SKM-1 (cell line): ENCODE measurements around the gene TEX54.
"Not testable (repeated sequence)": the region's sequence is repeated elsewhere in the genome, so short reads cannot be mapped to it uniquely, and the experiment has no call there.

Experiments used
- DNase-seq: peaks from one replicate; lab custom pipeline; 2025; ENCODE audit not compliant: unreplicated experiment; lab: John Stamatoyannopoulos, UW

The TEX54 gene

DNA sequence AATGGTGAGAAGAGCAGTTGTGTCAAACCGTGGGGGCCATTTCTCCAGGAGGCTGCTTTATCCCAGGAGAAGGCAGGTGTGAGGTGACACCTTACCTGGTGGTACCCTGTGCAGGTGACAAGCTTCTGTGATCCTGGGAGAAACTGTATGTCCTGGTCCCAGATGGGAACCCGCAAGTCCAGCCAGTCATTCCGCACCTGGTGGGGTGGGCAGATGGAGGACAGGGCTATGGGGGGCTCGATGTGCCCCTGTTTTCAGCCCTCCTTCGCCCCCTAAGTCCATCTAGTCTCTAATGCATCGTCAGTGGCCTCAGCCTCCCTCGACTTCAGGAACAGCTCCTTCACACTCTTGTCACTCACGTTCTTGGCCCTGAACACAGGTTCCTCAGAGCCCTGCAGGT lies 2.7 kb upstream of the TEX54 start:
- no peak for DNase-seq

DNA sequence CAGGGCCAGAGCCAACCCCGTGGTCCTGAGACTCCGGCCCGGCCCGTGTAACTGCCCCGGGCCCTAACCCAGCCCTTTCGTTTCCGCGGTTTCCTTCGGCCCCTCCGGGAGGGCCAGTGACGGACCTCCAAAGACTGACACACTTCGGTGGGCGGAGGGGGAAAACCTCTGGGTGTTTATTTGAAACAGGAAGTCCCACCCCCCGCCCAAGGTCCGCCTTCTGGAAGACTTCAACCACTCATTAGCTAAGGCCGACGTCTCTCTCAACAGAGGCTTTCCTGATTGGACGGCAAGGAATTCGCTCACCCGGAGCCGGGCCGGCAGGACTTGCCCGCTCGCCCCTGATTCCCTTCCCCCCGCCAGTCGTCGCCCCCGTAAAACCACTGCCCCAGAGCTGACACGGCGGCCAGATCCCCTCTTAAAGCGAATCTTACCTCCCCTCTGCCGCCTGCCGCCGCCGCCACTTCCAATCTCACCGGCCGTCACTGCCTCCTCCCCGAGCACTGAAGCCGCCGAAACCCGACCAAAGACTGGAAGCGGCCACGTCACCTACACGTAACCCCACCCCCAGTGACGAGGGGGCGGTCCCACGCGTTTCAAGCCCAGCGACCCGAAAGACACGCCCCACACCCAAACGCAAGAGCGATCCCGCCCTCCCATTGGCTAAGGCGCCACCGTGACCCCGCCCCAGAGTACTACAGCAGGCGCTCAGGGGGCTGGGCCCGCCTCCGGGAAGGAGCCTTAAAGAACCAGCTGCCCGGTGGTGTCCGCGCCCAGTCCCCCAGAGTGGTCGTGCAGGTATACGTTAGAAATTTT lies 913 bp downstream of the TEX54 start, which contains the start of gene STX5:
TSS of gene STX5 (minus strand) at position 532 of the 816 bp plus-strand sequence. CDS start 808 bp downstream, outside the sequence.
- DNase-seq, result peak; percentile 95

DNA sequence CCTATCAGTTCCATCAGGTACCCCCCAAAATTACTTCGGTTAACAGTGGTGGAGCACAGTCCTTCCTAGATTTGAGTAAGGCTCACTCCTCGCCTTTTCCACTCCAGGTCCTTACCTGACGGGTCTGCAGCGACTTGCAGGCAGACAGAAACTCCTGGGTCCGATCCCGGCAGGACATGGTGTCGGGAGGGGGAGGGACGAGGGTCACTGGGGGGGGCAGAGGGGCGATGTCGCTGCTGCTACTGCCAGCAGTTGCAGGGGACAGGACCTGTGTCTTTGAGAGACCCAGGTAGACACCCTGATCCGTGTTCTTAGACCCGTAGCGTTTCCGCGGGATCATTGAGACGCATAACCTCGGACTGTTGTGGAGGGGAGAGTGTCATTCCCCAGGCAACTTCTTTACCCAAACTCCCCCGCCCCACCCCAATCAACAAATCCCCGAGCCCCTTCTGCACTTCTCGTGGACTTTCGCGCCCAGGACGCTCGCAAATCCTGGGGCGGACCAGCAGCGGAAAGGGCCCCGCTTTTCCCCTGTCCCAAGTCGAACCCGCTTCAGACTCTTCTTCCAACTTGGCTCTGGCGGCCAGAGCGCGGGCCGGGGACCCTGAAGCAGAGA lies 1.6 kb downstream of the TEX54 start:
- DNase-seq, result no peak

DNA sequence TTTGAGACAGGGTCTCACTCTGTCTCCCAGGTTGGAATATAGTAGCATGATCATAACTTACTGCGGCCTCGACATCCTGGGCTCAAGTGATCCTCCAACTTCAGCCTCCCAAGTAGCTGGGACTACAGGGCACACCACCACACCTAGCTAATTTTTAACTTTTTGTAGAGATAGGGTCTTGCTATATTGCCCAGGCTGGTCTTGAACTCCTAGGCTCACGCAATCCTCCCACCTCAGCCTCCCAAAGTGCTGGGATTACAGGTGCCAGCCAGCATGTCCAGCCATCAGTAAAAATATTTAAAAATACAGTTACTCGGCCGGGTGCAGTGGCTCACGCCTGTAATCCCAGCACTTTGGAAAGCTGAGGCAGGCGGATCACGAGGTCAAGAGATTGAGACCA lies 4.5 kb downstream of the TEX54 start:
- not testable (repeated sequence) for DNase-seq

DNA sequence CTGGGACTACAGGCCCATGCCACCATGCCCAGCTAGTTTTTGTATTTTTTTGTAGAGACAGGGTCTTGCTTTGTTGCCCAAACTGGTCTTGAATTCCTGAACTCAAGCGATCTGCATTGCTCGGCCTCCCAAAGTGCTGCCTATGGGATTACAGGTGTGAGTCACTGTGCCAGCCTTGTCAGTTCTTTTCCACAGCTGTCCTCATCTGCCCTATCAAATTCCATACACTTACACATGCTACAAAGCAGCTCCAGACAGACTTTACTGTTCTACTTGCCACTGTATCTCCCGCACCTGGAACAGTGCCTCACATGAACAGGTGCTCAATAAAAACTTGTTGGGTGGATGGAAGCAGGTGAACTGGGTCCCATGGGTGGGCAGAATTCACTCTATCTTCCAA lies 9.0 kb downstream of the TEX54 start:
- no peak for DNase-seq

DNA sequence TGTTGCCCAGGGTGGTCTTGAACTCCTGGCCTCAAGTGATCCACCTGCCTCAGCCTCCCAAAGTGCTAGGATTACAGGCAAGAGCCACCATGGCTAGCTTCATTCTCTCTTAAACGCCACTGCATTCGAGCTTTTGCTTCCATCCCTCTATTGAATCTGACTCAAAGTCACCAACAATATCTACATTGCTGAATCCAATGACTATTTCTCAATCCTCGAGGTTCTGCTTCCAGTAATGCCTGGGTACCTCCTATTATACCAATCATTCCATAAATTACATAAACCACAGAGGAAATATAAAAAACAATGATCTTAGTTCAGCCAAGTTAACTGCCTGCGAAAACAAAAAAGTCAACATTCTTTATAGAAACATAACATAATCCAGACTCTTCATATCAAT lies 15.5 kb downstream of the TEX54 start:
- DNase-seq, result no peak

DNA sequence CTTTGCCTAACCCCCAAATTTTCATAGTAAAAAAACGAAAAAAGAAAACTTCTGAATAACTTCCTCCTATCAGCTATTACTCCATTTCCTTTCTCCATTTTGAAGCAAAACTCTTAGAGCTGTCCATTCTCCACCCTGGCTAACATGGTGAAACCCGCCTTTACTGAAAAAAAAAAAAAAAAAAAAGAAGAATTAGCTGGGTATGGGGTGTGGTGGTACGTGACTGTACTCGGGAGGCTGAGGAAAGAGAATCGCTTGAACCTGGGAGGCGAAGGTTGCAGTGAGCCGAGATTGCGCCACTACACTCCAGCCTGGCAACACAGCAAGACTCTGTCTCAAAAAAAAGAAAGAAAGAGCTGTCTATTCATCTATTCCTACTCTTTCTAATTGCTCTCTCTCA lies 16.1 kb downstream of the TEX54 start:
- peak; percentile 68 for DNase-seq

DNA sequence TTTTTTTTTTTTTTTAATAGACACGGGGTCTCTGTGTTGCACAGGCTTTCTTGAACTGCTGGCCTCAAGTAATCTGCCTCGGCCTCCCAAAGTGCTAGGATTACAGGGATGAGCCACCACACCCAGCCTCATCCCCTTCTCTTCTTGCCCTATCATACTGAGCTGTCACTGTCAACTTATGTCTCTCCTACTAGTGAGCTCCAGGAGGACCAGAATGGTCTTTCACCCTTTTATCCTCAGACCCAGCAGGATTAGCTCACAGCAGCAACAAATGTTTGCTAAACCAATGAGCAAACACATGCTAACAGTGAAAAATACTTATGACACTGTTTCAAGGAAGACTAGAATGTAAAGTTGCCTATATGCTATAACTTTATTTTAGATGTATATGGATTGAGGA lies 21.0 kb downstream of the TEX54 start:
- no peak for DNase-seq

DNA sequence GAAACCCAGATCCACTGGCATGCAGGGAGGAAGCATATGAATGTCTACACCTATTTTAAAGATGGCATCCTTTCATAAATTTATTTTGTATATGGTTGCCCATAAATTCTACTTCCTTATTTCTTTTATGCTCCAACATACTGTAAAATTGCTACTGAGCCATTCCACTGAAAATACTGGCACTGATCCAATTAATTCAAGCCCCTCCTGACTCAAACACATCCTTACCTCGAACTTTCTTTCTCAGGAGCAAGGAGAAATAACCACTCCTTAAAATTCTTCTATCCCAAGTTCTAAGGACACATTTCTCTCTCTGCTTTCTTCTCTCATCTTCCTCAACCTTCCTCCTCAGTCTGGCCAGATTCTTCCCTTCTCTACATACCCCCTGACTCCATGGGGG lies 21.9 kb downstream of the TEX54 start:
- no peak for DNase-seq

DNA sequence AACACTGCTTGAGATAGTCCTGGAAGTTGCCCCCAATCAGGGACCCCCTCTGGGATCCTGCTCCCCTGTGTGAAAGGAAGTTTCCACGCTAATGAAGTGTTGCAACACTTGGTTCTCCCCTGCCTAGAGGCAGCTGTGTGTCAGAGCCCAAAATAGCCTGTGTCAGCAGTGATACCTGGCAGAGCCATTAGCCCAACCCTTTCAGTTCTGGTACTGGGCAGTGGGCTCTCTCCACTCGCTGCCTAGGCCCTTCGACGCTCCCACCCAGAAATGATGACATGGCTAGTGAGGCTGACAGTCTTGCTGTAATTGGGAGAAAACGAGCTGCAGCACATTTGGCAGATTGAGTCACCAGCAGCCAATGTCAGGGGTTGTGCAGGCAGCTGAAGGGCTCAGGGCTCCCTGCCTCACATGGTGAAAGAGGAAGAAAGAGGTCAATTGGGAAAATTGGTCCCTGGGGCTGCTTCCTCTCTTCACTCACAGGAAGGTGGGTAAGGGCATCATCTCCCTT lies 26.0 kb downstream of the TEX54 start:
- peak; percentile 65 for DNase-seq

DNA sequence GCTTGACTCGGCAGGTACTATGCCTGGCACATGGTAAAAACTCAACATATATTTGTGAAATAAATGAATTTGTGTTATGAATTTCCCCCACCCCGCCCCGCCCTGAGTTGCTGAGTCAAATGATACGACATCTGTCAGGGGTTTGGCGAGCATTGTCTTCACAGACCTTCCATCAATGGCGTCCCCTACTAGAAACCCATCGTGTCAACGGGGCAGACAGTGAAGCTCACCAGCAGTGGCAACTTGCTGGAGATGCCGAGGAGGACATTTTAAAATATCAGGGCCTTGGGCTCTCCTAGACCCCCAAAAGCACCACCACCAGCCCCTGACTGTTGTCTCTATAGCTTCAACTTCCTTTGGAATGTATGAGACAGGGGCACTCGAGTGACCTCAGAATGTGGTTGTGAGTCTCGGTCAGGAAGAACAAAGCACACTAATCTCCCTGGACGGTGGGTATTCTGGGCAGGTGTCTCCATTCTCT lies 26.6 kb downstream of the TEX54 start:
- no peak for DNase-seq

DNA sequence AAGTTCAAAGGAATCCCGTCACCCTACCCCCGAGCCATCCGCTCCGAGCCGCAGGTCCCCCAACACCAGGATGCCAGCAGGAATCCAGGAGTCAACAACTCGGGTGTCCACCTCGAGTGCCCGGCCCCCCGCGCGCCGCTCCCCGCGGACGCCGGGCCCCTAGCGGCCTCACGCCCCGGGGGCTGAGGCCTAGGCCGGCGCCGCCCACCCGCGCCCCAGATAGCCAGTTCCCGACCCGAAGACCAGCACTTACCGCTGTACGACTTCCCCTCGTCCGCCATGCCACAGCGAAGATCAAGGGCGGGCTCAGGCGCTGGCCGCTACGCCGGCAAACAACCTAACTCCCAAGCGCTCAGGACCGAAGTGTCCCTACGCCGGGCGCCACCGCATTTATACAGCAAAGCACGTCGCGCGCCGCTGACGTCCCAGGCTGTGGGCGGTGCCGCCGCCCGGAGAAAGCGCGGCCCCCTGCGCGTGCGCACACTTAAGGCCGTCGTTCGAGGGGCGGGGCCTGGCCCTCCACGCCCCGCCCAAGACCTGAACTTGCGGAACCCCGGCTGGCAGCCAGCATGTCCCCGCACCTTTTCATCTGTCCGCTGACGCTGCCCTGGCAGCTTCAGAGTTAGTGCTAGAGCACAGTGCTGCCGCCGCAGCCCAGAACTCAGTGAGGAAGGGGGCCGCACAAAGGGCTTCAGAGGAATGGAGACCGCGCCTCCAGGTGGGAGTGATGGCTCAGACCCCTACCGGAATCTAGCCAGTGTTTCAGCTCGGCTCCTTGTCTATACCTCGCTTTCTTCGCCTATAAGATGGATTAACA lies 27.4 kb downstream of the TEX54 start, which contains the start of gene NXF1:
TSS of gene NXF1 (minus strand) at position 365 of the 817 bp plus-strand sequence. CDS start at position 281, 84 bp downstream.
- peak; percentile 91 for DNase-seq

DNA sequence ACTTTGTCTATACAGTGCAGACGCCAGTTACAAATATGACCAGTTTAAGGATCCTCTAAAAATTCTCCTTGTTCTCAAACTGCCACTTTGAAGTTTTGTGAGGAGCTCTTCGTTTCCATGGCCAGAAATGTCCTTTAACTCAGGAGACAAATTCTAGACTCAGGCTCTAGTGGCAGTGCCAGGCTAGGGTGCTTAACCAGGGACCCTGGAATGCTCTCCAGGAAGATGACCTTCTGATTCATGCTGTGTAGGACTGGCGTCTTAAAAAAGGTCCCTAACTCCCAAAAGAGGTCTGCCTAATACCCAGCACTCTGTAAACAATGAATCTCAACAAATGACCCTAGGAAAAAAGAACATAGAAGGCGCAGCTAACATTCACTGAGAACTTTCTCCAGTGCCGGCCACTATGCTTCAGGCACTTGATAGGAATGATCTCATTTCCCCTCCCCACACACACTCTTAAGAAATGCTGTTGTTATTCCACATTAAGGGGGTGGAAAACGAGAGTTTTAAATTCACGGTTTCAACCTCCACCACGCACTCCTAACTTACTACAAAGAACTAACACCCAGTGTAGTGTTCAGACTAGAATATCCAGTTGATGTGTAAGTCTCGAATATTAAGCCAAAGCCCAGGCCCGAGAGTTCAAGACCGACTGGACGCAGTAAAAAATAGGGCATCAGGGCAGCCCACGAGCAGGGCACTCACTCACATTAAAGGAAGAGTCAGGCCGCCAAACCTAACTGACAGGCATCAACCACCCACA lies 28.1 kb downstream of the TEX54 start:
- DNase-seq, result no peak

DNA sequence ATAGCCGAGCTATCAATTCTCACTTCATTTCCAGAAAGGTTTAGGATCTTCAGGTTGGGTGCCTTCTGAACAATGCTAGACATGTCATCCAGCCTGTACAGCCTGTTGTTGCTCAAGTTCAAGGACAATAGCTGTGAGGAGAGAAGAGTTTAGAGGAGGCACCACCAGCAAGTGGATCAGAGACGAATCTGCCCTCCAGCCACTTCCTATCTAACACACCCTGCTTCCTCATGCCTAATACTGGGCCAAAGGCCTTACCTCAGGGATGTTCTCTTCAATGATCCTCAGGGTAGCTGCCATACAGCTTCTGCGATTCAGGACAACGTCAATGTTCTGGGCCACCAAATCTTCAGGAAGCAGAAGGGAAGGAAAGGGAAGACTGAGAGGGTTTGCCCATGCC lies 31.6 kb downstream of the TEX54 start:
- DNase-seq, result no peak

DNA sequence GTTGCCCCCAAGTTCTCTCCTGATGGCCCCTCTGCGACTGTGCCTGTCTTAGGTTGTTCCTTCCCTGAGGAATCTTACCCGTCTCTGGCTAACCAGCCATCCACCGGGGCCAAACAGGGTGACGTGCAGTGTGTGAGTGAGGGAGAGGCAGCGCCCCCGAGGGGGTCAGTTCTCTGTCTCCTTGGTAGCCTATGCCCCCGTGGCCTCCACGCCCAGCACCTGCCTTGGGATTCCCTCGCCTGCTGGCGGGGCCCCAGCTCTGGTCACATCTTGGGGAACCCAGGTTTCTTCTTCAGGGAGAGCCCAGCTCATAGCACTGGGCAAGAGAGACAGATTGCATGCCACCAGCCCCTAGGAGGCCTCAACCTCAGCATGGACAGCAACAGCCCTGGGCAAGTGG lies 33.2 kb downstream of the TEX54 start:
- no peak for DNase-seq

DNA sequence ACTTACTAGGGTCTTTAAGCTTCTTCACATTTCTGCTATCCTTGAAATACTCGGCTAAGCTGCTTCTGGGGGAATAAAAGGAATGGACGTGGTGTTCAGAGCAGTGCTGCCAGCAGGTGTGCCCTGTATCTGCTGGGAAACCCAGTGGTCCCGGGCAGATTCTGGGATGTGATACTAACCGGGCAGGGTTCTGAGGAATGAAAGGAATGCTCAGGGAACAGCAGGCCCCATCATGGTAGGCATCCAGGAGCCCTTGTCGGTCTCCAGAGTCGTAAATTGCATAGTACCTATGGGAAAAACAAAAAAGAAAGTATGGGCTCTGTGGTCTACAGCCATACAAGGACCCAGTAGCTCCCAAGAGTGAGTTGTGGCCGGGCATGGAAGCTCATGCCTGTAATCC lies 36.4 kb downstream of the TEX54 start:
- no peak for DNase-seq

DNA sequence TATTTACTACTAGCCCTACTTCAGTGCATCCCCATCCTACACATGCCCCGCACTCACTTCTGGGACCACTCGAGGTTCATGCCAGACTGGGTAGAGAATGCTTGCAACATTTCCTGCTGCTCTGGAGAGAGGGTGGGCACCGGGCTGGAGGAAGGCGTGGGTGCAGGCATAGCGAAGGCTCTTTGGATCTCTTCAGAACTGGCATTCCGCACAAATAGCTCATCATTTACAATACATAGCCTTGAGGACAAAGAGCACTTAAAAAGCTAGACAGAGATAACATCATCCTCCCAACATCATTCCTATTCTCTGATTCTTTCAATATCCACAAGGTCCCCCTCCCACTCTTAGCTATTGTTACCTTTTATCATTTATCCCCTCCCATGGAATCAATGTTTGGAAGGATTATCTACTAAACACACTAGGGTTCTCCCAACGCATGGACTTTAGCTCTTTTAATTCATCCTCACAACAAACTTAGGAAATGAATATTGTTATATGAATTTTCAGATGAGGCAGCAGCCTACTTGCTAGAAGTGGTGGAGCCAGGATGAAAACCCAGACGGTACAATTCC lies 38.4 kb downstream of the TEX54 start:
- no peak for DNase-seq

DNA sequence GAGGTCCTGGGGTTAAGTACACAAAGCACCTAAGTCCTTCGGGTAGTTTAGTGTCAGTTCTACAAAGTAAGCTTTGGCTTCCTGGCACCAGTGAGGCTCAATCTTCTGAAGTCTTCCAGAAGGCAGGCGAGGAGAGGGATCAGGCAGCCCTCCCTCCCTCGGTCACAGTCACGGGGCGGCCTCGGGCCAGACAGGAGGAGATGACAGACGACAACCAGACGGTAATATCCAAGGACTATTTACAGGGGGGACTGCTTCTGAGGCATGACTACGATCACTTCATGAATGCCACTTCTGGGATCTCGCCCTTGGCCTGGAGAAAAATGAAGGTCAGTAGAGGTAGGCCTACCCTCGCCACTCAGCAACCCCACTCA lies 40.5 kb downstream of the TEX54 start:
- DNase-seq, result no peak

DNA sequence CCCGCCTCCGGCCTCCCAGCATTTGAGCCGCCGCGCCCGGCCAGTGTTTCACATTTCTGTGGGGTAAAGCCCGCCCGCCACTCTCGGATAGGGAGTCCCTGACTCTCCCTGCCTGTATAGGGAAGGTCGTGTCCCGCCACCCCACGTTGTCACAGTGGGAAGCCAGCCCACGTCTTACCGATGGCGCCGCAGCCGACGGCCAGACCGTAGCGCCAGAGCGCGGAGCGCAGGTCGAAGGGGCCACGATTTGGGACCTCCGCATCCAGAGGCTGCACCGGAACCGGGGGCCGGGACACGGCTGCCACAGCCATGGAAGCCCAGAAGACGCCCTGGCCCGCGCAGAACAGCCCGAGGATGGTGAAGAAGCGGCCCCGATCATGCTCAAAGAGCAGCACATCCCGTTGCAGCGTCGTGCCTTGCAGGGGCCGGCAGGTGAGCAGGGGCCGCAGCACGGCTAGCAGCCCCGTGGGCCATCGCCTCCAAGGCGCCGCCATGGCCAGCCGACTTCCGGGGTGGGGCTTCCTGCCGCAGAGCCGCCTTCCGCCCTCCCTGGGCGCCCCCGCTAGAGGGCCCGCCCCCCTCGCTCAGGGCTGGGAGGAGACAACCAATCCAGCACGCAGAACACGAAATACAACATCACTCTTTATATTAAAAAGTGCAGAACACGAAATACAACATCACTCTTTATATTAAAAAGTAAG lies 41.0 kb downstream of the TEX54 start, which contains the start of gene TMEM223:
TSS of gene TMEM223 (minus strand) at position 506 of the 701 bp plus-strand sequence. CDS start at position 494, 12 bp downstream.
- peak; percentile 56 for DNase-seq
